ENCODE results near the gene ARHGEF17. TPM values are rescaled to one million over a fixed set of nuclear protein-coding genes. Genes with fewer than 3 reads are reported as not detected.

The ARHGEF17 gene
- total RNA-seq, 2 donors from 2014 or later: 31.0 to 39.0 TPM

- Histone ChIP-seq H3K36me3 (ENCODE audit: control insufficient read depth, insufficient read depth, low read length) (peaks cover 29% of the 10 kb centered on the region), H3K9ac (ENCODE audit: extremely low read depth, low read length, poor library complexity, severe bottlenecking) (no peak overlapping the region), H3K9me3 (ENCODE audit: control insufficient read depth, low read length) (no peaks in the 10 kb centered on the region), H3K27me3 (ENCODE audit: control insufficient read depth, insufficient read depth, low read length, poor library complexity, severe bottlenecking) (no peaks in the 10 kb centered on the region), H3K4me1 (ENCODE audit: control insufficient read depth, insufficient read depth, low read length) (no peaks in the 10 kb centered on the region), H3K4me3 (ENCODE audit: low read length) (no peak overlapping the region), H3K27ac (ENCODE audit: low read depth, low read length) (no peak overlapping the region)
- no peak for TF ChIP-seq CTCF (conservative IDR thresholded peaks at IDR 0.05)
- DNase-seq: no peak
- peaks cover 3% of the 10 kb centered on the region for H3K27me3 Mint-ChIP-seq (ENCODE audit: insufficient read depth)
- H3K9me3 Mint-ChIP-seq: no peaks in the 10 kb centered on the region
- WGBS, 2 experiments (ENCODE audit: insufficient coverage in 1 of 2, insufficient read length in 1 of 2): 92% methylated on average over 17 to 20 of the region's 20 CpGs
- no peak overlapping the region for H3K4me3 Mint-ChIP-seq
- no peak overlapping the region for H3K27ac Mint-ChIP-seq
- H3K4me1 Mint-ChIP-seq: no peaks in the 10 kb centered on the region
- peaks cover 12% of the 10 kb centered on the region for H3K36me3 Mint-ChIP-seq (ENCODE audit: low read depth)
These were observed 59.5 kb downstream of the ARHGEF17 start for GRCh38 chr11:73367482-73368024.

- peak; percentile 80 for DNase-seq
- Mint-ChIP-seq H3K27ac (no peak overlapping the region), H3K4me3 (no peak overlapping the region), H3K36me3 (ENCODE audit: low read depth) (no peaks in the 10 kb centered on the region), H3K4me1 (peaks cover 10% of the 10 kb centered on the region), H3K27me3 (ENCODE audit: insufficient read depth) (peaks cover 4% of the 10 kb centered on the region), H3K9me3 (no peaks in the 10 kb centered on the region)
- H3K4me3 ChIP-seq (ENCODE audit: low read length): no peak overlapping the region
- no peaks in the 10 kb centered on the region for H3K27me3 ChIP-seq (ENCODE audit: control insufficient read depth, insufficient read depth, low read length, poor library complexity, severe bottlenecking)
- H3K36me3 ChIP-seq (ENCODE audit: control insufficient read depth, insufficient read depth, low read length): no peaks in the 10 kb centered on the region
- H3K9me3 ChIP-seq (ENCODE audit: control insufficient read depth, low read length): no peaks in the 10 kb centered on the region
- H3K9ac ChIP-seq (ENCODE audit: extremely low read depth, low read length, poor library complexity, severe bottlenecking): no peak overlapping the region
- WGBS, 2 experiments (ENCODE audit: insufficient coverage in 1 of 2, insufficient read length in 1 of 2): 82 to 85% methylated on average over 6 of the region's 6 CpGs
- TF ChIP-seq CTCF (conservative IDR thresholded peaks at IDR 0.05): peak; percentile 59
- H3K4me1 ChIP-seq (ENCODE audit: control insufficient read depth, insufficient read depth, low read length): peaks cover 4% of the 10 kb centered on the region
- no peak overlapping the region for H3K27ac ChIP-seq (ENCODE audit: low read depth, low read length)
These were observed 64.4 kb downstream of the ARHGEF17 start for GRCh38 chr11:73372375-73372993.

- H3K27ac Mint-ChIP-seq: no peak overlapping the region
- no peaks in the 10 kb centered on the region for H3K27me3 ChIP-seq (ENCODE audit: control insufficient read depth, insufficient read depth, low read length, poor library complexity, severe bottlenecking)
- H3K9me3 ChIP-seq (ENCODE audit: control insufficient read depth, low read length): no peaks in the 10 kb centered on the region
- no peaks in the 10 kb centered on the region for H3K36me3 ChIP-seq (ENCODE audit: control insufficient read depth, insufficient read depth, low read length)
- no peak overlapping the region for H3K4me3 Mint-ChIP-seq
- H3K36me3 Mint-ChIP-seq (ENCODE audit: low read depth): no peaks in the 10 kb centered on the region
- H3K9me3 Mint-ChIP-seq: no peaks in the 10 kb centered on the region
- no peak overlapping the region for H3K9ac ChIP-seq (ENCODE audit: extremely low read depth, low read length, poor library complexity, severe bottlenecking)
- WGBS, 2 experiments (ENCODE audit: insufficient coverage in 1 of 2, insufficient read length in 1 of 2): 88 to 91% methylated on average over 2 to 4 of the region's 4 CpGs
- H3K4me1 Mint-ChIP-seq: peaks cover 10% of the 10 kb centered on the region
- TF ChIP-seq CTCF (conservative IDR thresholded peaks at IDR 0.05): no peak
- H3K27me3 Mint-ChIP-seq (ENCODE audit: insufficient read depth): peaks cover 7% of the 10 kb centered on the region
- peaks cover 4% of the 10 kb centered on the region for H3K4me1 ChIP-seq (ENCODE audit: control insufficient read depth, insufficient read depth, low read length)
- no peak overlapping the region for H3K4me3 ChIP-seq (ENCODE audit: low read length)
- DNase-seq: no peak
- H3K27ac ChIP-seq (ENCODE audit: low read depth, low read length): no peak overlapping the region
These were observed 66.1 kb downstream of the ARHGEF17 start for GRCh38 chr11:73374151-73374550.
